Glutamatergic neuron (in vitro differentiated cells): ENCODE results near the gene RAB35. TPM values are rescaled to one million over a fixed set of nuclear protein-coding genes. Genes with fewer than 3 reads are reported as not detected.

ENCODE experiments used
- DNase-seq: peaks from one replicate; pipeline ENCODE4 v3.0.0; 2022
- H3K27ac Mint-ChIP-seq: one replicate; pipeline ENCODE4 v1.8.0; 2020; ENCODE audit warnings: mild to moderate bottlenecking, mixed read lengths, inconsistent platforms; ENCODE audit not compliant: unreplicated experiment
- H3K27me3 Mint-ChIP-seq: one replicate; pipeline ENCODE4 v1.8.0; 2020; ENCODE audit warnings: mild to moderate bottlenecking, moderate library complexity, mixed read lengths, inconsistent platforms; ENCODE audit not compliant: unreplicated experiment
- H3K36me3 Mint-ChIP-seq: one replicate; pipeline ENCODE4 v1.8.0; 2020; ENCODE audit warnings: mild to moderate bottlenecking, mixed read lengths, inconsistent platforms; ENCODE audit not compliant: unreplicated experiment
- H3K4me1 Mint-ChIP-seq: one replicate; pipeline ENCODE4 v1.8.0; 2020; ENCODE audit warnings: mild to moderate bottlenecking, low read depth, mixed read lengths, inconsistent platforms; ENCODE audit not compliant: unreplicated experiment
- H3K4me3 Mint-ChIP-seq: one replicate; pipeline ENCODE4 v1.8.0; 2020; ENCODE audit warnings: mild to moderate bottlenecking, mixed read lengths, inconsistent platforms; ENCODE audit not compliant: unreplicated experiment
- H3K9me3 Mint-ChIP-seq: one replicate; pipeline ENCODE4 v1.8.0; 2020; ENCODE audit warnings: mild to moderate bottlenecking, moderate library complexity, mixed read lengths, inconsistent platforms; ENCODE audit not compliant: unreplicated experiment
- CTCF ChIP-seq: fragments of 200-600 bp; sonication (generic); IDR thresholded peaks from one replicate; pipeline ENCODE4 v1.5.0; 2021; ENCODE audit not compliant: partially characterized antibody, unreplicated experiment
- total RNA-seq: library from RNA; stranded (reverse); fragmentation: NEBNext Ultra II Directional; extraction: Animal tissue kit (Norgen Biotek cat#: 25700); gene quantifications from one replicate; pipeline ENCODE4 v1.2.1, GENCODE V29; 2021; ENCODE audit not compliant: unreplicated experiment

The RAB35 gene
- total RNA-seq, 1 donor from 2014 or later, result 57.2 TPM

DNA sequence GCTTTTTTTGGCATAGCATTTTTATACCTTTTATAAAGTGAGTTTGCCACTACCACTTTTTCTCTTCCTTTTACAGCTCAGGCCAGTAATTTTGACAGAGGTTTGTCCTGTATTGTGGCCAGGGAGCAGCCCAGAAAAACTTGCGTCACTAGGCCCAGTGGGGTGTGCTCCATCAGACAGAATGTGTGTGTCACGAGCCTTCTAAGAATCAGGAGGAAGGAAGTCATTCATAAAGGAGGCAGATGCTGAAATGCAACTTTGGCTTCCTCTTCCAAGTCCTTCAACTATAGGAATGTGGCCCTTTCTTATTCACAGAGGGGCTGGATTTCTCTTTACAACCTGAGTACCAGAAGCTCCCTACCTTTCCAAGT is 10.1 kb upstream of the RAB35 start:
- DNase-seq, result no peak
- Mint-ChIP-seq H3K4me3 (no peak overlapping the region), H3K9me3 (no peaks in the 10 kb centered on the region), H3K27ac (no peak overlapping the region), H3K27me3 (peaks cover 3% of the 10 kb centered on the region), H3K36me3 (peaks cover 3% of the 10 kb centered on the region), H3K4me1 (no peaks in the 10 kb centered on the region)
- TF ChIP-seq CTCF, result no peak

DNA sequence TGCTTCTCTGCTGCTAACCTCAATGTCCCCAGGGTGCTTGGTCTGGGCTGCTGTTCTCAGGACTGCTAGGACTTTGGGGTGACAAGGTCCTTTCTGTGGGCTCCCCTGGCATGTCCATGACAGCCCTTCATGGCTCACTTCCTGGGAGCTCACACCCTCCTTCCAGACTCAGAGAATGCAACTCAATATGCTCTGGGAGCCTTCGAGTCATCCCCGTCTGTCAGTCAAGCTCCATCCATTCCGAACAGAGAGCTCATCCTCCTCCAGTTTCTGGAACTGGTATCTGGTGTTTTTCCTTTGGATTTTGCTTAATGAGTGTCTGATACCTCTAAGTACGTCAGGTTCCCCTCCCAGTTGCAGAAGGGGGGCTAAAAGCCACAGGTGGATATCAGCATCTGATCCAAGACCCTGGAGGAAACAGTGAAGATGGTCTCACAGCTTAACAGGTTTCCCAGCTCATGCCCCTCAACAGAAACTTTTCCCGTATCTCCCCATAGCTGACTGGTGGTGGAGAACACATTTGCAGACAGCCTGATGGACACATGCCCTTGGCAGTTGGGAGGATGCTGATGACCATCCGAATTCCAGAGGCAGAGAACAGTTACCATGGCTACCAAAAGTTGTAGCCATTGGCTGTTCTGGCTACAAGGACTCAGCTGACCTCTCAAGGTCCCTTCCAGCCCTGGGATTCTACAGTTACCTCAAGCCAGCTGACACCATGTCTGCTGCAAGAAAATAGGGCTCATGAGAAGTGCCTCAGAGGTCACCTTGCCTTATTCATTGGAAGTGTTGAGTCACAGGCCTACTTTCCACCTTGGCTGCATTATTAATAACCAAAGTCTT is 9.5 kb upstream of the RAB35 start:
- no peak overlapping the region for H3K4me3 Mint-ChIP-seq
- H3K27ac Mint-ChIP-seq, result no peak overlapping the region
- peaks cover 3% of the 10 kb centered on the region for H3K36me3 Mint-ChIP-seq
- DNase-seq, result no peak
- H3K4me1 Mint-ChIP-seq, result no peaks in the 10 kb centered on the region
- no peak for TF ChIP-seq CTCF
- peaks cover 3% of the 10 kb centered on the region for H3K27me3 Mint-ChIP-seq
- H3K9me3 Mint-ChIP-seq, result no peaks in the 10 kb centered on the region

- H3K9me3 Mint-ChIP-seq, result no peaks in the 10 kb centered on the region
- H3K36me3 Mint-ChIP-seq, result peaks cover 3% of the 10 kb centered on the region
- no peaks in the 10 kb centered on the region for H3K4me1 Mint-ChIP-seq
- H3K27ac Mint-ChIP-seq, result no peak overlapping the region
- no peak for DNase-seq
- no peak for TF ChIP-seq CTCF
- H3K4me3 Mint-ChIP-seq, result no peak overlapping the region
- H3K27me3 Mint-ChIP-seq, result peaks cover 3% of the 10 kb centered on the region
Measured at GRCh38 chr12:120125029-120125428, 8.5 kb upstream of the RAB35 start.

DNA sequence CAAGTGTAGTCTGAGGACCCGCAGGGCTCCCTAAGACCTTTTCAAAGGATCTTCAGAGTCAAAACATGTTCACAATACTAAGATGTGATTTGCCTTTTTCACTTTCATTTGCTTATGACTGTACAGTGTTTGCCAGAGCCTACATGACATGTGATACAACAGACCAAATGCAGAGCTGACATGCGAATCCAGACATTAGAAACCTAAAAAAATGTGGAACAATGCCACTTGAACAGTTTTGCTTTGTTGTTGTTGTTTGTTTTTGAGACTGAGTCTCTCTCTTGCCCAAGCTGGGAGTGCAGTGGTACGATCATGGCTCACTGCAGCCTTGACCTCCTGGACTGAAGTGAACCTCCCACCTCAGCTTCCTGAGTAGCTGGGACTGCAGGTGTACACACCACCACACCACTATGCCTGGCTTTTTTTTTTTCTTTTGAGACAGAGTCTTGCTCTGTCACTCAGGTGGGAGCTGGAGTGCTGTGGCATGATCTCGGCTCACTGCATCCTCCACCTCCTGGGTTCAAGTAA is 5.3 kb upstream of the RAB35 start:
- TF ChIP-seq CTCF, result no peak
- Mint-ChIP-seq H3K27ac (no peak overlapping the region), H3K4me3 (no peak overlapping the region), H3K36me3 (no peaks in the 10 kb centered on the region), H3K4me1 (peaks cover 10% of the 10 kb centered on the region), H3K9me3 (peaks cover 6% of the 10 kb centered on the region), H3K27me3 (peaks cover 5% of the 10 kb centered on the region)
- DNase-seq, result no peak

DNA sequence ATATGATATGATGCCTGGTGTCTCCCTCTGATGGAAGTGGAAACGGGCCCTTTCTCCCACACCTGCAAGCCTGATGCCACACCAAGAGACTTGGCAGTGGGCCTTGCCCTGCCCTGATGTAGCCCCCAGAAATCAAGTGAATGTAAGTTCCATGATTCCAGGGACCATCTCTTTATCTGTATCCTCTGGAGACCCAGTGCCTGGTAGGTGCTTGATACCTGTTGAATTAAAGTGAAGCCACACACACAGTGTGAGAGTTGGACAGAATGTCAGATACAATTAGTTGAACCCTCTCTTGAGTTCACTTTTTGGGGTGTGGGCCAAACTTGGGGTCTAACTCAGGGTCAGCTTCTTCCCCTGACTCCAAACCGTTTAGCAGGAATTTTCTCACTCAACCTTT is 4.8 kb upstream of the RAB35 start:
- TF ChIP-seq CTCF, result no peak
- Mint-ChIP-seq H3K4me1 (peaks cover 10% of the 10 kb centered on the region), H3K27ac (no peak overlapping the region), H3K9me3 (peaks cover 6% of the 10 kb centered on the region), H3K4me3 (no peak overlapping the region), H3K36me3 (no peaks in the 10 kb centered on the region), H3K27me3 (peaks cover 5% of the 10 kb centered on the region)
- DNase-seq, result no peak
